GM19467 (cell line): ENCODE measurements around the gene ELAC1.
"Not testable (repeated sequence)": the region's sequence is repeated elsewhere in the genome, so short reads cannot be mapped to it uniquely, and the experiment has no call there.

Experiments
- ATAC-seq: cut with Tn5 transposase; IDR thresholded peaks from one replicate; pipeline ENCODE4 v1.9.1; 2021; ENCODE audit warnings: mild to moderate bottlenecking, moderate library complexity; ENCODE audit not compliant: unreplicated experiment

Gene ELAC1

DNA sequence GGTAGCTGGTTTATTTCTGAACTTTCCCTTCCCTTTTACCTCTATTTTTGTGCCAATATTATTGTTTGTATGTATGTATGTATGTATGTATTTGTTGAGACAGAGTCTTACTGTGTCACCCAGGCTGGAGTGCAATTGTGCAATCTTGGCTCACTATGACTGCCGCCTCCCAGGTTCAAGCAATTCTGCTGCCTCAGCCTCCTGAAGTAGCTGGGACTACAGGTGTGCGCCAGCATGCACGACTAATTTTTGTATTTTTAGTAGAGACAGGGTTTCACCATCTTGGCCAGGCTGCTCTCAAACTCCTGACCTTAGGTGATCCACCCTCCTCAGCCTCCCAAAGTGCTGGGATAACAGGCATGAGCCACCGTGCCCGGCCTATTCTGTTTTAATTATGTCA, 4.6 kb downstream of the ELAC1 start:
- ATAC-seq, result not testable (repeated sequence)

DNA sequence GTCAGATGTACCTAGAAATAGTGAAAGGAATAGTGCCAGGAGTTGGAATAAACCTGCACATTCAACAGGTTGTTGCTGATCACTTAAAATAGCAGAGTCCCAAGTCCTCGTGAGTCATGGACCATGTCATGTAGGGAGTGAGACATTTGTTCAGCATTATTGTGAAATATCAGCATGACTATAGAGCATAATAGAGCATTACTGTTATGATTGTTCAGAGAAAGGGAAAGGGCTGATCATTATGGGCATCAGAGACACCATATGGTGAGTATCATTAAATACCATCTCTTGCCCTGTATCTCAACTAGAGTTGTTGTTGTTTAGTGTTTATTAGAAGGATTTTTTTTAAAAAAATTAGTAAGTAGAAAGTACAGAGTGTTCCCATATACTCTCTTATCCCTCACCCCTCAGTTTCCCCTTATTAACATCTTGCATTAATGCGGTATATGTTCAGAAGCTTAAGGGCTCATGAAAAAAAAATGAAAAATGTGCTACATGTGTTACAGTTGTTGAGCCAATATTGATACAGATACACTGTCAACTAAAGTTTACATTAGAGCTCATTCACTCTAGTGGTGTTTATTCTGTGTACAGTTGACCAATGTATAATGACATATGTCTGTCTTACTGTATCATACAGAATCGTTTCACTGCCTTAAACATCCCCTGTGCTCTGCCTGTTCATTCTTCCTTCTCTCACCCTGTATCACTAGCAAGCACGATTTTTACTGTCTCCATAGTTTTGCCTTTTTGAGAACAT, 5.7 kb downstream of the ELAC1 start:
- ATAC-seq, result no peak

DNA sequence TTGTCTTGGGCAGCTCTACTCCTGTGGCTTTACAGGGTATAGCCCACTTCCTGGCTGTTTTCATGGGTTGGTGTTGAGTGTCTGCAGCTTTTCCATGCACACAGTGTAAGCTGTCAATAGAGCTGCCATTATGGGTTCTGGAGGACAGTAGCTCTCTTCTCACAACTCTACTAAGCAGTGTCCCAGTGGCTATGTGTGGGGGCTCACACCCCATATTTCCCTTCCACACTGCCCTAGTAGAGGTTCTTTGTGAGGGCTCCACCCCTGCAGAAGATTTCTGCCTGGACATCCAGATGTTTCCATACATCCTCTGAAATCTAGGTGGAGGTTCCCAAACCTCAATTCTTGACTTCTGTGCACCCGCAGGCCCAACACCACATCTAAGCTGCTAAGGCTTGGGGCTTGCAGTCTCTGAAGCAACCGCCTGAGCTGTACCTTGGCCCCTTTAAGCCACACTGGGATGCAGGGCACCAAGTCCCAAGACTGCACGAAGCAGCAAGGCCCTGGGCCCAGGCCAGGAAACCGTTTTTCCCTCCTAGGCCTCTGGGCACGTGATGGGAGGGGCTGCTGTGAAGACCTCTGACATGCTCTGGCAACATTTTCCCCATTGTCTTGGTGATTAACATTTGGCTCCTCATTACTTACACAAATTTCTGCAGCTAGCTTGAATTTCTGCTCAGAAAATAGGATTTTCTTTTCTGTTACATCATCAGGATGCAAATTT, 9.4 kb downstream of the ELAC1 start:
- no peak for ATAC-seq

DNA sequence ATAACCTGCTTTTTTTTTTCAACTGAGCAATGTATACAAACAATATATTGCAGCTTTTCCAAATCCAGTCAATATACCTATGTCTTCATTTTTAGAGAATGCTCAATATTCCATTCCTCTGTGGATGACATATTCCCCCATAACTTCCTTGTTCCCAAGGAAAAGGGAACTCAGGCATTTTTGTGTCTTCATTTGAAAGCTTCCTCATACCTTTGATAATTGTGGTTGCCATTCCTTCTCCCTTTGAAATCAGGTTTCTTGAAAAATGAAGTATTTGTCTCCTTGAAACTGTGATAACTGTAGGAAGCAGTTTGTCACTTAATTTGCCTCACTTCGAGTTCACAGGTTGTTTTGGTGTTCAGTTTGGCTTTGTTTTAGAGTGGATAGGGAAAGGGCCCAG, 13.5 kb downstream of the ELAC1 start:
- no peak for ATAC-seq

DNA sequence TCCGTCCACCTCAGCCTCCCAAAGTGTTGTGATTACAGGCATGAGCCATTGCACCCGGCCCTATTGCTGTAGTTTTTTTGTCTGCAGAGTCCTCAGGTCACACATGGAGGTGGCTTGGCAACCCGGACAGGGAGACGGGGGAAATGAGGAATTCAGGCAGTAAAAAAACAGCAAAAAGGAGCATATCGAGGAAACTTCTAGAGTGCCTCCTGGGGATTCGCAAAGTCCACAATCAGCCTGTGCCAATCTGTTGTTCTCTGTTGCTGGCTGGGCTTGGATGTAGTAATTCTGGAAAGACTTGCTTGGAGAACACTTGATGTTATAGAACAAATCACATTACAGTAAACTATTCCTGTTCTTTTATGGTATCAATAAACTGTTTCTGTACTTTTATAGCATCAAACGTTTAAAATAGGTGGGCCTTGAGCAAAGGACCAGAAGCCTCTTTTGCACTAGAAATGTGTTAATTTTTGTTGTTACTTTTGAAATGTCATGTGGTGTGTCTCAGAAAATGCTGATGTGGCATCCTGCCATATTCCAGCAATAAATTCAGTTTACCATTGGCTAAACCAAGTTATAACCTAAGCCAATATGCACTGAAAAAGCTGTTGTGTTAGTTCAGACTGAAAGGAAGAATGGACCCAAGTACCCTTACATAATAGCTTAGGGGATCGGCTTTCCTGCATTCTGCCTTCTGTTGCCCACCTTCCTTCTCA, 14.4 kb downstream of the ELAC1 start:
- ATAC-seq, result no peak

DNA sequence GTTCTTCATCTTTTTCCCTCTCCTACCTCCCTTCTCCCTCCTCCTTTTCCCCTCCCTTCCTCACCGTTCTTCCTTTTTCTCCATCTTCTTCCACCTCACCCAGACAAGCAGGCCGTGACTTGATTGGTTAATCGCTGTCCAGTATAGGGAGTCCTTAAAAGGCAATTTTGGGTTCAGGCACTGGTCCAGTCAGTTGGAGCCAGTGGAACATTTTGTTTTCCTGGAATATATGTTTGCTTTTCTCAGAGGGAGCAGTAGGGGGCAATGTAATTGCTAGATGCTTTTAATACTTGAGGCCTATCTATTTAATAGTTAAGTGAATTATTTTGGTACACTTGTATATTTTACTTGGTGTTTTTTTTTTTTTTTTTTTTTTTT, 15.0 kb downstream of the ELAC1 start:
- ATAC-seq, result no peak

DNA sequence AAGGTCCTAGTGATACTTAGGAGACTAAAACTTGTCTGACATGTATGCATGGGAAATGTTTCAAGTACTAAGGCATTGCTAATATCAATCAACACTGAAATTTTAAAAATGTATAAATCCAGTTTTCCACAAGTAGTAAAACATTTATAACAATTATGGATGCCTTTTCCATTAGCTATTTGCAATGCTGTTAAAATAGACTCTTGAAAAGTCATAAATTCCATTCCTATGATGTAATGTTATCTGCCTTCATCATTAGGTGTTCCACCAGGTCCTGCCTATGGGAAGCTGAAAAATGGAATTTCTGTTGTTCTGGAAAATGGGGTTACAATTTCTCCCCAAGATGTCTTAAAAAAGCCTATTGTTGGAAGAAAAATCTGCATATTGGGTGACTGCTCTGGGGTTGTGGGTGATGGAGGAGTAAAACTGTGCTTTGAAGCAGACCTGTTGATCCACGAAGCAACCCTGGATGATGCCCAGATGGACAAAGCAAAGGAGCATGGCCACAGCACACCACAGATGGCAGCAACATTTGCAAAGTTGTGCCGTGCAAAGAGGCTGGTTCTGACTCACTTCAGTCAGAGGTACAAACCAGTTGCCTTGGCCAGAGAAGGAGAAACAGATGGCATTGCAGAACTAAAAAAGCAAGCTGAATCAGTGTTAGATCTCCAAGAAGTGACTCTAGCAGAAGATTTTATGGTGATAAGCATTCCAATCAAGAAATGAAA, 18.7 kb downstream of the ELAC1 start:
- ATAC-seq, result no peak

DNA sequence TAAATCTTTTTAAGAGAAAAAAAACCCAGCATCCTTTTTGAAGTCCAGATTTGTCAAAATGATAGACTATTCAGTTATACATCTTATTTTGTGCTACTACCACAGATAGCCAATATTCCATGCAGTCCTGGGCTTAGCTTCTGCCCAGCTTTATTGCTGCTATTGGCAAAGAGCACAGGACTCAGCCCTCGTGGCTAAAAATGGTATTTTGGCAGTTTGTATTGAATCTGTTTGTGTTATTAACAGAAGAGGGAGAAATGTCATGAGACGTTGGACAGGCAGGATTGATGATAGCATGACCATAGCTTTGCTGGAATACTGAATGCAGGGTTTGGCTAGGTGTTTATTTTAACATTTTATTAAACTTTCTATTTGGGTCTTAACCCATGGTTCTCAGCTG, 19.4 kb downstream of the ELAC1 start:
- ATAC-seq, result no peak

DNA sequence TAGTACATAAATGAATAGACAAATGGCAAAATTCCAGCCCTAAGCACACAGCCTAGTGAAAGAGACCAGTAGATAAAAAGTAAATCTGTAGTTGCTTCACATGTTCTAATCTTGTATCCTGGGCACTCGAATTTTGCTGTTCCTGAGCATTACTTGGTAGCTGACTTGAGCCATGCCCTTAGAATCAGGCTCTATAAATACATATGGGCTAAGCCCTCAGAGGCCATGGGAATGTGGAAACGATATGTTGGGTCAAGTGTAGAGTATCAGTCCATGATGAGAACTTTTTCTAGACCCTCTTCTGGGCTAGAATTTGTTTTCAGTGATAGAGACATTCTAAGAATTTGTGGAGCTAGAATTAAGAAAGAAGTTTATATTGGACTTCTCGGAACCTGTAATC, 21.9 kb downstream of the ELAC1 start:
- no peak for ATAC-seq

DNA sequence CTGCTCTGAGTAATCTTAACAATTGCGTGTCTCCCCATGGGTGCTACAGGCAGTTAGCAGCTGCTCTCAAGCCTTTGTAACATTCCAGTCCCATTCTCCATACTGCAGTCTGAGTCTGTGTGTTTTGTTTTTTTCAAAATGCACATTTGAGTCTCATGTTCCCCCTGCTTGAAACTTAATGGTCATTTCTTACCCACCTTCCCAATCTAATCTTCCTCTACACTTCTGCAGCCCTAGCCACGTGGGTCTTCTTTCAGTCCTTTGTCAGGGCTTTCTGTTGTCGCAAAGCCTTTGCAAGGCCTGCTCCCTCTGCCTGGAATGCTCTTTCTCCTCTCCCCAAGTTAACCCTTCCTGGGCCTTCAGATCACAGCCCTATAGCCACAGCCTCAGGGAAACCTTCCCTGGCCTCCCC, 24.5 kb downstream of the ELAC1 start:
- ATAC-seq, result no peak

DNA sequence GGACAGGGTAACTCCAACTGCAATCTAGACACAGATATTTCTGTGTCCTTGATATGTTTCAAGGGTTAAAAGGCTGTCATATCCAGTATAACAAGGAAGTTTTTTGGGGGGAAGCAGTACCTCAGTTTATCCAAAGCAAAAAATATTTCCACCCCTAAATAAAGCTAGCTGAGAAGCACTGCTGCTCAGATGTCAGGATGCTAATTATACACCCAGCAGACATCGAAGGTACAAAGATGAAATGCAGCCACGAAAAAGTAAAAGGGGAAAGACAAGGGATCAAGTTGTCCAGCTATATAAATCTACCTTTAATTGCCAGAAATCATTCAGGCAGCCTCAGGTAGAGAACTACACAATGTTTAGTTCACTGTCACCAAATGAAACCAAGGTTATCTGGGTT, 26.2 kb downstream of the ELAC1 start:
- no peak for ATAC-seq

DNA sequence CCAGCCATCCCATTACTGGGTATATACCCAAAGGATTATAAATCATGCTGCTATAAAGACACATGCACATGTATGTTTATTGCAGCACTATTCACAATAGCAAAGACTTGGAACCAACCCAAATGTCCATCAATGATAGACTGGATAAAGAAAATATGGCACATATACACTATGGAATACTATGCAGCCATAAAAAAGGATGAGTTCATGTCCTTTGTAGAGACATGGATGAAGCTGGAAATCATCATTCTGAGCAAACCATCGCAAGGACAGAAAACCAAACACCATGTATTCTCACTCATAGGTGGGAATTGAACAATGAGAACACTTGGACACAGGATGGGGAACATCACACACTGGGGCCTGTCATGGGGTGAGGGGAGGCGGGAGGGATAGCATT, 35.3 kb downstream of the ELAC1 start:
- not testable (repeated sequence) for ATAC-seq

DNA sequence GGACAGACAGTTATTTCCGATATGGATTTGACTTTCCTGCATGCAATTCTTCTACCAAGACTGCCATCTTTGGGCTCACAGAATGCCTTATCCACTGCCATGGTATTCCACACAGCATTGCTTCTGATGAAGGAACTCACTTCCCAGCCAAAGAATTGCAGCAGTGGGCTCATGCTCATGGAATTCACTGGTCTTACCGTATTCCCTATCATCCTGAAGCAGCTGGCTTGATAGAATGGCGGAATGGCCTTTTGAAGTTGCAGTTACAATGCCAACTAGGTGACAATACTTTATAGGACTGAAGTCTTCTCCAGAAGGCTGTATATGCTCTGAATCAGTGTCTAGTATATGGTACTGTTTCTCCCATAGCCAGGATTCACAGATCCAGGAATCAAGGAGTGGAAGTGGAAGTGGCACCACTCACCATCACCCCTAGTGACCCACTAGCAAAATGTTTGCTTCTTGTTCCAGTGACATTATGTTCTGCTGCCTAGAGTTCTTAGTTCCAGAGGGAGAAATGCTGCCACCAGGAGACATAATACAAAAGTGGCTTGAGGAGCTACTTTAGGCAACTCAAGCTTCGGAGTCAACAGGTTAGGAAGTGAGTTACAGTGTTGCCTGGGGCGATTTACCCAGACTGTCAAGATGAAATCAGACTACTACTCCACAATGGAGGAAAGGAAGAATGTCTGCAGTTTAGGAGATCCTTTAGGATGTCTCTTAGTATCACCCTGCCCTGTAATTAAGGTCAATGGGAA, 38.4 kb downstream of the ELAC1 start:
- no peak for ATAC-seq

DNA sequence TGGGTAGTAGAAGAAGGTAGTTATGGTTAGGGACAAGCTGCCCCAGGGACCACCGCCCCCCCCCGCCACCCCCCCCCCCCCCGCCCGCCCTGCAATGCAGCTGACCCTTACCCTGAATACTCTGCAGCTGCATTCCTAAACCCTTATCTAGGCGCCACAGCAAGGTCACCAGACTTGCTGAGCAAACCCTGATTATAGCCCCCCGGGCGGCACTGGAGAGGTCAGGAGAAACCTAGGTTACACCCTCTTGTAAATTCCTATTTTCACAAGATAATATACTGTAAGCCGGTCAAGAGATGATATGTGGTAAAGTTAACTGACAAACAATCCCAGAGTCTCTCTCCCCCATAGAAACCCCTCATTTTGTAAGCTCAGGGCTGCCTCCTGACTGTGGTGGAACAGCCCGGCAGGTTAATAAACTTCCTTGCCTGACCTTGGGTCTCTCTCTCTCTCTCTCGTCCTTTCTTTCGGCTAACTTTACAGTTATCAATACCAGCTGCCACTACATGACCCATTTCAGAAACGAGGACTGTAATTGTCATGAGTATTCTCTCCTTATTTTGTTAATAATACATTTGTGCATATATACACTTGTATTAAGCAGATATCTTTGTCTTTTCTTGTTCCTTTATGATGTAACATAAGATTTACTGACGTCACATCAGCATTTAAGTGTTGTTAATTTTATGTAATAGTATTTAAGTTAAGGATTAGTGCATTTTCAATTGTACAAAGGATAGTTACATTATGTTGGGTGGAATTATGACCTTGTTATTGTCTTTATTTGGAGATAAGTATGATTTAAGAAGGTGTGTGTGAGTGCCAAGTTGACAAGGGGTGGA, 39.3 kb downstream of the ELAC1 start:
- no peak for ATAC-seq

DNA sequence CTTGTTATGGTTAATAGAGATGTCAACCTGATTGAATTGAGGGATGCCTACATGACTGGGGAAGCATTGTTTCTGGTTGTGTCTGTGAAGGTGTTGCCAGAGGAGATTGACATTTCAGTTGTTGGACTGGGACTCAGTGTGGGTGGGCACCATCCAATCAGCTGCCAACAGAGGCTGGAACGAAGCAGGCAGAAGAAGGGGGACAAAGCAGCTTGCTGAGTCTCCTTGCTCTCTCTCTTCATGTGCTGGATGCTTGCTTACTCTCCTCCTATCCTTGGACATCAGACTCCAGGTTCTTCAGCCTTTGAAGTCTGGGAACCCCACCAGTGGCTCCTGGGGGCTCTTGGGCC, 39.9 kb downstream of the ELAC1 start:
- ATAC-seq, result no peak

DNA sequence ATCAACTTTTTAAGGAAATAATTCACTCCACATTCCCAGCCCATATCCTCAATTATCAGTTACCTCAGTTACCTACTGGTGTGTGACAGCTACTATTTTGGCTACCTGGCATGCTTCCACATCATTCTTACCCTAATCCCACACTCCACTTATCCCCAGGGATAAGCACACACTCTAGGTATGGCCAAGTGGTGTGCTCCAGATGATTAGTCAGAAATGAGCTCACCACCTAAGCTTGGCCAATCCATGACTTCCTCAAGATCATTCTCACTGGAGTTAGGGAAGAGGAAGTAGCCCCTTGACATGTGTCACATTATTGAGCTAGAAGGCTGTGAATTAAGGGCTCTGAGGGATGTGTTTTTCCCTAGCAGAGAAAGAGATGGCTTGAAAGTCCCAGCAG, 41.2 kb downstream of the ELAC1 start:
- ATAC-seq, result no peak

DNA sequence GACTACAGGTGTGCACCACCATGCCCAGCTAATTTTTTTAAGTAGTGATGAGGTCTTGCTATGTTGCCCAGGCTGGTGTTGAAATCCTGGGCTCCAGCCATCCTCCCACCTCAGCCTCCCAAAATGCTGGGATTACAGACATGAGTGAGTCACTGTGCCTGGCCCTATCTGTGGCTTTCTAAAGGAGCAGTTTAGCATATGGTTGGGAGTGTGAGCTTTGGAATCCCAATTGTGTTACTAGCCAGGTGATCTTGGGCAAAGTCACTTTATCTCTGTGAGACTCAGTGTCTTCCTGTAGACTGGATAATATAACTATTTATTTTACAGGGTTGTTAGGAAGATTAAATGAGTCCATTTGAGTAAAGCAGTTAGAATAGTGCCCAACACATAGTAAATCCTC, 42.4 kb downstream of the ELAC1 start:
- no peak for ATAC-seq

DNA sequence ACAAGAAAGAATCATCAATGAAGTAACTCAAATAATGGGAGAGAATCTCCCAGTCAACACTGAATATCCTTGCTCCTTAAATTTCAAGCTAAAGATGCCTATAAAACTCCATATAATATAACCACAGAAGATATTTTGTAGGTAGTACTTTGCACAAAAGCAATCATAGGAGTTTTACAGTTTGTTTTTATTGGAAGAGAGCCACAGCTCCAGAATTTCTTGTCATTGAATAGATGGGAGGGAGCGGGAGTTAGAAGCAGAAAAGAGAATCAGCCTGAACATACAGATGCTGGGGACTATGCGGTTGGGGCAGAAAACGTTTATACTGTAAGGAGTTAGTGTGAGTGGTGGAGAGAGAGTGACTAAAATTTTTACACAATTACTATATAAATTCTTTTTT, 43.9 kb downstream of the ELAC1 start:
- no peak for ATAC-seq

DNA sequence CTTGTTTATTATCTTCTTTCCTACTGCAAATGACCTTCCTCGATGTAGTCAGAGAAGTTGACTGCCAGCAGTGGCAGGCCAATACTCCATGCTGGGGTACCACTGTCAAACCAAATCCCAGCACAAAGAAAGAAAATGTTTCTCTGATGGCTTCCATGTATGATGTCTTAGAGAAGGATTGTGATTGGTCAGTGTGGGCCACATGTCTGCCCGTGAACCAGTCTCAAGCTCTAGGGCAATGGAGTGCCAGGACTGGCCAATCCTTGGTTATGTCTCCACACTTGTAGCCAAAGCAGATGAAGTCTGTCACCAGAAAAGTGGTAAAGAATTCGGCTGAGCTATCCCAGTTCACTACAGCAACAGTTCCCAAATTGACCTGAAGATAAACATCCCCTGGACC, 44.6 kb downstream of the ELAC1 start:
- no peak for ATAC-seq

DNA sequence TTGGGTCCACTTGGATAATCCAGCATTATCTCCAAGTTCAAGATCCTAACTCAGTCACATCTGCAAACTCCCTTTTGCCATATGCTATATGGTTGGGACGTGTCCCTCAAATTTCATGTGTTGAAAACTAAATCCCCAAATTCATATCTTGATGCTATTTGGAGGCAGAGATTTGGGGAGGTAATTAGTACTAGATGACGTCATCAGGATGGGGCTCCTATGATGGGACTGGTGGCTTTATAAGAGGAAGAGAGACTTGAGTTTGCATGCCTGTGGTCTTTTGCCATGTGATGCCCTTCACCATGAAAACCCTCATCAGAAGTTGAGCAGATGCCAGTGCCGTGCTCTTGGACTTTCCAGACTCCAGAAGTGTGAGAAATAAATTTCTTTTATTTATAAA, 45.4 kb downstream of the ELAC1 start:
- ATAC-seq, result no peak
